HCT116 (cell line): ENCODE results near the gene ZGPAT. TPM values are rescaled to one million over a fixed set of nuclear protein-coding genes. Genes with fewer than 3 reads are reported as not detected.

Experiments
- ATAC-seq: fragments of 200-7000 bp; cut with Tn5 transposase; 2 replicates; pipeline ENCODE4 v1.9.1; 2020; ENCODE audit warnings: mild to moderate bottlenecking, moderate library complexity
- BruUV-seq: library from RNA; stranded (reverse); fragments of 400-500 nt; replicated peaks from 2 replicates; lab custom pipeline; 2021; lab: Mats Ljungman, UMichigan
- CTCF ChIA-PET: fragments of 300-600 bp; sonication (Branson Sonifier 250); formaldehyde crosslinking; loops from one replicate; lab custom pipeline; 2021; ENCODE audit warnings: antibody characterized with exemption; lab: Charles Lee
- POLR2A ChIA-PET: fragments of 300-600, 350-600 bp; sonication (Branson Sonifier 250); formaldehyde crosslinking; loops from one replicate; lab custom pipeline; 2021; ENCODE audit warnings: antibody characterized with exemption; lab: Charles Lee
- RAD21 ChIA-PET, 2 experiments: fragments of 300-600 bp; sonication (Branson Sonifier 250); formaldehyde crosslinking; loops; one replicate each; lab custom pipeline; 2023; ENCODE audit warnings: low total read pairs in 2 of 2; ENCODE audit not compliant: uncharacterized antibody in 2 of 2, unreplicated experiment in 2 of 2, low non-redundant PET in 1 of 2; lab: Charles Lee
- DNase-seq: peaks from one replicate; pipeline ENCODE4 v3.0.0-alpha.2; 2010; ENCODE audit warnings: low read depth, low spot score
- H2AFZ ChIP-seq: fragments of 200-600 bp; shearing (Covaris generic), sonication (generic); 2 replicates; pipeline ENCODE4 v1.6.1; 2017; ENCODE audit warnings: low read depth, mixed run types, mixed read lengths, antibody characterized with exemption, low read length; ENCODE audit not compliant: poor library complexity, severe bottlenecking
- H3K27ac ChIP-seq: 2 replicates; pipeline ENCODE4 v1.5.1; 2012; ENCODE audit warnings: low read depth, low read length
- H3K27me3 ChIP-seq: fragments of 200-600 bp; sonication (generic); 2 replicates; pipeline ENCODE4 v1.6.1; 2016; ENCODE audit warnings: mixed run types, low read length, mixed read lengths; ENCODE audit not compliant: insufficient read depth
- H3K36me3 ChIP-seq, 2 experiments: fragments of 200-500 bp in 1 of 2; fragments of 200-600 bp in 1 of 2; sonication (Bioruptor generic) in 1 of 2; sonication (generic) in 1 of 2; 2 replicates each; pipeline versions ENCODE4 v1.5.1 to v1.6.1; 2014 to 2016; ENCODE audit warnings: low read length in 2 of 2, inconsistent platforms in 1 of 2, mixed read lengths in 1 of 2, mixed run types in 1 of 2; ENCODE audit not compliant: insufficient read depth in 2 of 2, control insufficient read depth in 1 of 2
- H3K4me1 ChIP-seq, 2 experiments: fragments of 200-600 bp in 1 of 2; sonication (generic) in 1 of 2; 2 replicates each; pipeline versions ENCODE4 v1.5.1 to v1.6.1; 2012 to 2017; ENCODE audit warnings: low read length in 2 of 2, inconsistent platforms in 1 of 2, mild to moderate bottlenecking in 1 of 2, mixed read lengths in 1 of 2, mixed run types in 1 of 2, moderate library complexity in 1 of 2; ENCODE audit not compliant: insufficient read depth in 2 of 2, control insufficient read depth in 1 of 2
- H3K4me2 ChIP-seq: fragments of 200-600 bp; sonication (generic); 2 replicates; pipeline ENCODE4 v1.6.1; 2017; ENCODE audit warnings: mixed run types, low read length, mixed read lengths
- H3K4me3 ChIP-seq, 2 experiments: fragments of 200-600 bp in 1 of 2; sonication (generic) in 1 of 2; replicated peaks in 1 of 2; 2 replicates each; pipeline ENCODE4 v1.5.1; 2011 to 2016; ENCODE audit warnings: low read length in 2 of 2, control low read depth in 1 of 2, low read depth in 1 of 2, mild to moderate bottlenecking in 1 of 2, mixed read lengths in 1 of 2, mixed run types in 1 of 2
- H3K79me2 ChIP-seq: fragments of 200-600 bp; sonication (generic); 2 replicates; pipeline ENCODE4 v1.6.1; 2017; ENCODE audit warnings: mild to moderate bottlenecking, mixed run types, low read length, moderate library complexity, mixed read lengths; ENCODE audit not compliant: insufficient read depth
- H3K9ac ChIP-seq: fragments of 200-600 bp; sonication (generic); 2 replicates; pipeline ENCODE4 v1.6.1; 2016; ENCODE audit warnings: low read length, mixed read lengths
- H3K9me2 ChIP-seq: fragments of 200-600 bp; sonication (generic), shearing (Covaris generic); 2 replicates; pipeline ENCODE4 v1.6.1; 2017; ENCODE audit warnings: mixed run types, mild to moderate bottlenecking, moderate library complexity; ENCODE audit not compliant: insufficient read depth
- H3K9me3 ChIP-seq, 2 experiments: fragments of 200-500 bp in 1 of 2; fragments of 200-600 bp in 1 of 2; sonication (Bioruptor generic) in 1 of 2; sonication (generic) in 1 of 2; 2 replicates each; pipeline ENCODE4 v1.6.1; 2014 to 2017; ENCODE audit warnings: low read length in 2 of 2, mixed read lengths in 2 of 2, inconsistent platforms in 1 of 2, low read depth in 1 of 2, mild to moderate bottlenecking in 1 of 2, mixed run types in 1 of 2, moderate library complexity in 1 of 2; ENCODE audit not compliant: control insufficient read depth in 1 of 2, insufficient read depth in 1 of 2
- H4K20me1 ChIP-seq: fragments of 200-600 bp; sonication (generic), shearing (Covaris generic); 2 replicates; pipeline ENCODE4 v1.6.1; 2017; ENCODE audit warnings: mixed run types, mild to moderate bottlenecking, moderate library complexity; ENCODE audit not compliant: insufficient read depth
- ATF3 ChIP-seq: IDR thresholded peaks from 2 replicates; pipeline ENCODE4 v1.6.1; 2012
- CTCF ChIP-seq, 3 experiments: fragments of 200-600 bp in 1 of 3; sonication (generic) in 1 of 3; IDR thresholded peaks in 2 of 3; conservative IDR thresholded peaks in 1 of 3; 2 replicates each; pipeline ENCODE4 v1.5.1; 2012 to 2017; ENCODE audit warnings: low read depth in 2 of 3, low read length in 2 of 3, antibody characterized with exemption in 1 of 3, borderline replicate concordance in 1 of 3, control low read depth in 1 of 3, mild to moderate bottlenecking in 1 of 3, mixed read lengths in 1 of 3, mixed run types in 1 of 3, moderate library complexity in 1 of 3; ENCODE audit not compliant: insufficient read depth in 1 of 3
- EGR1 ChIP-seq: IDR thresholded peaks from 2 replicates; pipeline ENCODE4 v1.6.1; 2012; ENCODE audit warnings: low read depth
- ELF1 ChIP-seq: IDR thresholded peaks from 2 replicates; pipeline ENCODE4 v1.6.1; 2012; ENCODE audit warnings: low read depth, borderline replicate concordance
- EZH2 ChIP-seq: fragments of 200-600 bp; sonication (generic); IDR thresholded peaks from 2 replicates; pipeline ENCODE4 v1.6.1; 2017; ENCODE audit warnings: antibody characterized with exemption, mixed run types
- FOSL1 ChIP-seq: IDR thresholded peaks from 2 replicates; pipeline ENCODE4 v1.6.1; 2012; ENCODE audit warnings: low read depth
- POLR2A ChIP-seq: IDR thresholded peaks from 2 replicates; pipeline ENCODE4 v1.7.0; 2011; ENCODE audit warnings: borderline replicate concordance; ENCODE audit not compliant: insufficient read depth, insufficient read length; ENCODE audit errors: extremely low read depth
- RAD21 ChIP-seq: IDR thresholded peaks from 2 replicates; pipeline ENCODE4 v1.6.1; 2012; ENCODE audit warnings: low read depth, mild to moderate bottlenecking
- SIN3A ChIP-seq: IDR thresholded peaks from 2 replicates; pipeline ENCODE4 v1.6.1; 2012; ENCODE audit warnings: low read depth
- SP1 ChIP-seq: IDR thresholded peaks from 2 replicates; pipeline ENCODE4 v1.6.1; 2012; ENCODE audit warnings: low read depth
- SRF ChIP-seq: IDR thresholded peaks from 2 replicates; pipeline ENCODE4 v1.6.1; 2012; ENCODE audit warnings: low read depth
- YY1 ChIP-seq: IDR thresholded peaks from 2 replicates; pipeline ENCODE4 v1.6.1; 2011; ENCODE audit warnings: low read length, low read depth, moderate library complexity, mild to moderate bottlenecking; ENCODE audit not compliant: insufficient replicate concordance; ENCODE audit errors: extremely low read depth
- ZBTB33 ChIP-seq: IDR thresholded peaks from 2 replicates; pipeline ENCODE4 v1.6.1; 2011; ENCODE audit warnings: mild to moderate bottlenecking, low read length, moderate library complexity; ENCODE audit not compliant: insufficient replicate concordance; ENCODE audit errors: extremely low read depth
- ZFX ChIP-seq: fragments of 450-650 bp; IDR thresholded peaks from 2 replicates; pipeline ENCODE4 v1.6.1; 2017
- intact Hi-C: fragments of 100-400 bp; cut with micrococcal nuclease; formaldehyde crosslinking; loops from 2 replicates; pipeline ENCODE4 v1.10.0; 2022
- total RNA-seq: library from RNA; stranded (reverse); gene quantifications from one replicate; pipeline ENCODE4 v1.2.1, GENCODE V29; 2021; ENCODE audit not compliant: unreplicated experiment
- TF ChIP-seq, protein P1 (sequence below): IDR thresholded peaks from 2 replicates; pipeline ENCODE4 v1.6.1; 2012

ZGPAT gene
- total RNA-seq, 1 experiment from 2014 or later, result 30.6 TPM

DNA sequence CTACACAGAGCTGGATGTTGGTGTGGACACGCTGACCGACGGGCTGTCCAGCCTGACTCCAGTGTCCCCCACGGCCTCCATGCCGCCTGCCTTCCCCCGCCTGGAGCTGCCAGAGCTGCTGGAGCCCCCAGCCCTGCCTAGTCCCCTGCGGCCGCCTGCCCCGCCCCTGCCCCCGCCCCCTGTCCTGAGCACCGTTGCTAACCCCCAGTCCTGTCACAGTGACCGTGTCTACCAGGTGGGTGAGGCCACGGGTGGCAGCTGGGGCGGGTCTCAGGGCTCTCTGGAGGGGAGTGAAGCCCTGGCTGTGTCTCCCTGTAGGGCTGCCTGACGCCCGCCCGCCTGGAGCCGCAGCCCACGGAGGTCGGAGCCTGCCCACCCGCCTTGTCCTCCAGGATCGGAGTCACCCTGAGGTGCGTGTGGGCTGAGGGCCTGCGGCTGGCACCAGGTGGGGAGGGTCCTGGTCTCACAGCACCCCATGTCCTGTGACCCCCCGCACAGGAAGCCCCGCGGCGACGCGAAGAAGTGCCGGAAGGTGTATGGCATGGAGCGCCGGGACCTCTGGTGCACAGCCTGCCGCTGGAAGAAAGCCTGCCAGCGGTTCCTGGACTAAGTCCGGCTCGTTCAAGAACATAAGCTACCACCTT lies 34.7 kb downstream of the ZGPAT start:
- peaks cover 3 to 23% of the 10 kb centered on the region in 2 experiments; a peak in 2 of 4 replicates for H3K36me3 ChIP-seq
- no peaks in the 10 kb centered on the region for H4K20me1 ChIP-seq
- ATAC-seq (no peak), DNase-seq (no peak)
- peak overlapping the region; percentile 96; the same call in 1 of the 2 replicates for H3K27ac ChIP-seq
- no peak overlapping the region for H3K9ac ChIP-seq
- CTCF ChIA-PET, result no interaction called here
- intact Hi-C loops, result no loop called here
- no peak overlapping the region for H3K4me2 ChIP-seq
- H3K9me2 ChIP-seq, result no peaks in the 10 kb centered on the region
- no TSS peak for BruUV-seq
- no peak for TF ChIP-seq POLR2A
- POLR2A ChIA-PET, result no interaction called here
- H3K4me3 ChIP-seq, result no peak overlapping the region
- peaks cover 18% of the 10 kb centered on the region for H3K79me2 ChIP-seq
- H2AFZ ChIP-seq, result no peak overlapping the region
- RAD21 ChIA-PET, result no interaction called here
- H3K27me3 ChIP-seq, result no peaks in the 10 kb centered on the region
- H3K4me1 ChIP-seq, result peaks cover 10 to 28% of the 10 kb centered on the region in 2 experiments; a peak in 3 of 4 replicates
- no peaks in the 10 kb centered on the region for H3K9me3 ChIP-seq

GRCh38 chr20:63743210-63743970 lies 35.6 kb downstream of the ZGPAT start:
- H3K4me2 ChIP-seq, result no peak overlapping the region
- H3K27ac ChIP-seq, result no peak overlapping the region
- DNase-seq (no peak), ATAC-seq (no peak)
- no peak overlapping the region for H3K4me3 ChIP-seq
- ChIA-PET POLR2A (no interaction called here), RAD21 (no interaction called here), CTCF (no interaction called here)
- no peaks in the 10 kb centered on the region for H4K20me1 ChIP-seq
- H3K36me3 ChIP-seq, result peaks cover 3 to 23% of the 10 kb centered on the region in 2 experiments; a peak in 2 of 4 replicates
- intact Hi-C loops, result no loop called here
- H3K9me3 ChIP-seq, result no peaks in the 10 kb centered on the region
- BruUV-seq, result TSS peak; percentile 40
- no peaks in the 10 kb centered on the region for H3K27me3 ChIP-seq
- H2AFZ ChIP-seq, result no peak overlapping the region
- no peak overlapping the region for H3K9ac ChIP-seq
- H3K9me2 ChIP-seq, result no peaks in the 10 kb centered on the region
- H3K4me1 ChIP-seq, result peaks cover 10 to 23% of the 10 kb centered on the region in 2 experiments; a peak in 3 of 4 replicates
- H3K79me2 ChIP-seq, result peaks cover 18% of the 10 kb centered on the region
- TF ChIP-seq CTCF (IDR thresholded peaks at IDR 0.05 in 2 of 3, conservative IDR thresholded peaks at IDR 0.05 in 1 of 3; ENCODE audit: borderline replicate concordance in 1 of 3, insufficient read depth in 1 of 3, low read depth in 2 of 3, low read length in 2 of 3) (no peak), FOSL1 (no peak), EGR1 (no peak), RAD21 (no peak), YY1 (no peak), ZBTB33 (no peak), ATF3 (no peak), EZH2 (no peak), ZFX (no peak), SRF (no peak), ELF1 (no peak), SP1 (no peak), SIN3A (no peak)
- TF ChIP-seq, protein P1, sequence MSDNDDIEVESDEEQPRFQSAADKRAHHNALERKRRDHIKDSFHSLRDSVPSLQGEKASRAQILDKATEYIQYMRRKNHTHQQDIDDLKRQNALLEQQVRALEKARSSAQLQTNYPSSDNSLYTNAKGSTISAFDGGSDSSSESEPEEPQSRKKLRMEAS, result no peak
